HL-60 (cell line): ENCODE measurements around the gene WDR93.

Experiments
- SPI1 ChIP-seq: IDR thresholded peaks from 2 replicates; pipeline ENCODE4 v1.6.1; 2012; ENCODE audit warnings: low read depth, mild to moderate bottlenecking, borderline replicate concordance
- TF ChIP-seq, protein P1 (sequence below): IDR thresholded peaks from one replicate; pipeline ENCODE4 v1.5.1; 2011; ENCODE audit warnings: low read length, control low read depth, inconsistent platforms; ENCODE audit not compliant: insufficient read depth

- TF ChIP-seq, protein P1, sequence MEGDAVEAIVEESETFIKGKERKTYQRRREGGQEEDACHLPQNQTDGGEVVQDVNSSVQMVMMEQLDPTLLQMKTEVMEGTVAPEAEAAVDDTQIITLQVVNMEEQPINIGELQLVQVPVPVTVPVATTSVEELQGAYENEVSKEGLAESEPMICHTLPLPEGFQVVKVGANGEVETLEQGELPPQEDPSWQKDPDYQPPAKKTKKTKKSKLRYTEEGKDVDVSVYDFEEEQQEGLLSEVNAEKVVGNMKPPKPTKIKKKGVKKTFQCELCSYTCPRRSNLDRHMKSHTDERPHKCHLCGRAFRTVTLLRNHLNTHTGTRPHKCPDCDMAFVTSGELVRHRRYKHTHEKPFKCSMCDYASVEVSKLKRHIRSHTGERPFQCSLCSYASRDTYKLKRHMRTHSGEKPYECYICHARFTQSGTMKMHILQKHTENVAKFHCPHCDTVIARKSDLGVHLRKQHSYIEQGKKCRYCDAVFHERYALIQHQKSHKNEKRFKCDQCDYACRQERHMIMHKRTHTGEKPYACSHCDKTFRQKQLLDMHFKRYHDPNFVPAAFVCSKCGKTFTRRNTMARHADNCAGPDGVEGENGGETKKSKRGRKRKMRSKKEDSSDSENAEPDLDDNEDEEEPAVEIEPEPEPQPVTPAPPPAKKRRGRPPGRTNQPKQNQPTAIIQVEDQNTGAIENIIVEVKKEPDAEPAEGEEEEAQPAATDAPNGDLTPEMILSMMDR = no peak
- no peak for TF ChIP-seq SPI1
Observed at GRCh38 chr15:89732451-89733172, 42.0 kb downstream of the WDR93 start.
